Activated CD4-positive, alpha-beta T cell treated with anti-CD3 and anti-CD28 coated beads for 1 hour (primary cell): Measurements from ENCODE around the gene ARHGEF28.

Experiments used
- DNase-seq: peaks from one replicate; pipeline ENCODE4 v3.0.0-alpha.2; 2020

ARHGEF28 gene

DNA sequence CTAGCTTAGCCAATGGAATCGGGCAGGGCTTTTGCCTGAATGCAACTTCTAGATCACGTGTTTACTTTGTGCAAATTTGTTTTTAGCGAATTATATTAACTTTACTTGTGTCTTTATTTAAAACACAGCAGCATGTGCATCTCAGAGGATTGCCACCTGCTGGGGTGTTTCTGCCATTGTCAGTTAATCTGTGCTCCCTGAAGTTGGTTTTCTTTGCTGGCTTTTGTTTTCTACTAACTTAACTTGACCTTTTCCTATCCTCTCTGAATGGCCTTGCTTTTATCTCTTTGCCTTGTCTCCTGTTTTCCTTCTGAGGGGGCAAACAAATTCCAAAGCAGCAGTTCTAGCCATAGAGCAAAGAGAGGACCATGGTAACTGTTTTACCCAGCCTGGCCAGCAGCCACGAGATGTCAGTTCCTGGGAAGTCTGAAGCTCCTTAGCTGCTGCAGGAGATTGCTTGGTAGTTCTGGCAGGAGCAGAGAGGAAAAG is 67.6 kb downstream of the ARHGEF28 start:
- DNase-seq: no peak

DNA sequence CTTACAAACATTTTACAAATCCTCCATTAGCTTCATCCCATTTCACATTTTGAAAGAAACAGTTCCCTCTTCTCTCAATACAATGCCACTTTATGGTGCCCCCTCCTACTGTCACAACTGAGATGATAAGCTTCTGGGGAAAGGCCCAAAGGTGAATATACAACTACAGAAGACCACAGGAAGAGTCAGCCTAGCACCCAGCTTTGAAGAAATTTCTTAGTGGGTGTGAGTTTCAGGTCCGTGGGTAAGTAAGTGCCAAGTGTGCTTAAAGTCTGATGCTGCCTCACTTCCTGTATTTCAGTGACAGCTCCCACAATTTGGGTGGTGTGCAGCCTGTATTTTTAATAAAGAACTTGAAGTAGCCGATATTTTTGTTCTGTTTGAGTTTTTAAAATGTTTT is 68.1 kb downstream of the ARHGEF28 start:
- DNase-seq: no peak

DNA sequence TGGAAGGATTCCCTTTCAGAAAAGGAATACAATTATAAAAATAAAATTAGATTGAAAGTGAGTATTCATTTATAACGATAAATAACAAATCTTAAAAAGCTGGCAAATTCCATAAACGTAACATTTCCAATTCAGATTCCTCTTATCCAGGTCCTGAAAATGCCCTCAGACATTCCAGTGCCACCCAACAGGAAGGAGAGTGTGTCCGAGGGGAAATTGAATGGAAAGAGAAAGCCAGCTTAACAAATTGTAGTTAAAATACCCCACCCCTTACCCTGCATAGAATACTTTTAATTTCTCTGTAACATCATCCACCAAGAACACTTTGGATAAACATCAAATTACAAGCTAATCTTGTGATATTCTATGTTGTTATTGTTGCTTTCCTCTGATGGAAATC is 72.0 kb downstream of the ARHGEF28 start:
- no peak for DNase-seq

DNA sequence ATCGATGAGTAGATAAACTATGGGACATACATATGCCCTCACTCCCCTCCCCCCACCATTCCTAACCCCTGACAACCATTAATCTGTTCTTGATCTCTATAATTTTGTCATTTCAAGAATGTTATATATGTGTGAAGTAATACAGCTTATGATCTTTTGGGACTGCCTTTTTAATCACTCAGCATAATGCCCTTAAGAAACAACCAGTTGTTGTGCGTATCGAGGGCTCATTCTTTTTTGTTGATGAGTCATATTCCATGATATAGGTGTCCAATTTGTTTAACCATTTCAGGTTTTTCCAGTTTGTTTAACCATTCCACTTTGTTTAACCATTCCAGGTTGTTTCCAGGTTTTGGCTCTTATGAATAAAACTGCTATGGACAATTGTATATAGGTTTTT is 75.6 kb downstream of the ARHGEF28 start:
- no peak for DNase-seq

DNA sequence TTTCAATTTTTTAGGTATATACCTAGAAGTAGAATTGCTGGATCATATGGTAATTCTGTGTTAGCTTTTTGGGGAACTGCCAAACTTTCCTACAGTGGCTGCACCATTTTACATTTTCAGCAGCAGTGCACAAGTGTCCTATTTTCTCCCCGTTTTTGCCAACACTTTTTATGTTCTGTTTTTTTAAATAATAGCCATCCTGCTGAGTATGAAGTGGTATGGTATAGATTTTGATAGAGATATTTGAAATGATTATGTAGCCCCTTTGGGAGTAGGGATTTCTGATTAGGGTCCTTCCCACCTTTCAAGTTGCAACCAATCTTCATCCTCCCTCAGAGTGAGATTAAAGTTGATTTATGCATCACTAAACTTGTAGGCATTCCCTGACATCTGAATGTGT is 76.5 kb downstream of the ARHGEF28 start:
- no peak for DNase-seq

DNA sequence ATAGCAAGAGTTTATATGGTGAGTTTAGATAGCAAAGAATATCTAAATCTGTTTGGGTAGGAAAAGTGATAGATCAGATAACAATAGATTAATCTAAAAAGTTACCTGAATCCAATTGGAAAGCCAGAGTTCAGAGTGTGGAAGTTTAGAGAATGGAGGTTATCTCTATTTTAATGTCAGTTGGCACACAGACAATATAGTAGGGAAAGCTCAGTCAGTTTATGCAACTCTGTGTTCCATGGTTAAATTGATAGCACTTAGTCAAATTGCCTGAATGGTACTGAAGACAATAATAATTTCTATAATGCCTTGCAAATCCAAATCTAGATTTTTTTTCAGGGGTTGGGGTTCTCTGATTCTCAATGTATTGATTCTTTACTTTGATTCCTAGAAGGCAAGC is 77.0 kb downstream of the ARHGEF28 start:
- no peak for DNase-seq

DNA sequence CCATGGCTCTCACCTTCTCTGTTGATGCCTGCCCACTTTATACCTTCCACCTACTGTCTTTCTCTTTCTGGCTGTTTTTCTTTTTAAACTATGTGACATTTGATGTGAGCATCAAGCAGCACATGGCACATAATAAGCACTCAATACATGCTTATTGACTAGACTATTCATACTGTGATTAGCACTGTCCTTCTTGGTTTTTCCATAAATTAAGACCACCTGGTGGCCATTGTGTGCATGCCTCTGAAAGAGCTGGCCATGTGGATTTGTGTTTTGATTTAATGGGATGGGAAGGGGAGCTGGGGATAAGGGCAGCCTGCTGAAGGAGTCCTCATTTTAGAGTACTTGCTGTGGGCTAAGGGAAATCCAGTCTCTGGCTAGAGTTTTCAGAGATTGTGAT is 79.4 kb downstream of the ARHGEF28 start:
- DNase-seq: no peak

DNA sequence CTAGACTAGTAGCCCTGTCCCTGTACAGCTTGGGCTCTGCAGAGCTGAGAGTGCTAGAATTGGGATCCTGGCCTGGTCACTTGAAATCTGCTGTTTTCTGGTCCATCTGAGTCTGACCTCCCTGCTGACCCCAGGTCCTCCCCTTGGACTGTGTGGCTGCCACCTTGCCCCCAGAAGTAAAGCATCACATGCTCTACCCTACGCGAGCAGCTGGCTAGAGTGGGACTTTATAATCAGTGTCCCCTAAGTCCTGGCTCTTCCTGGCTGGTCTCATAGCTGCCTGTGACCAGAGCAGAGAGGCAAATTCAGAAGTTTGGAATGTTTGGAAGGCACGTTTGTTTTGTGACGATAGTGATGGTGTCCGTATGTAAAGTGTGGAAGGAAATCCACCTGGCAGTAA is 81.0 kb downstream of the ARHGEF28 start:
- DNase-seq: no peak

DNA sequence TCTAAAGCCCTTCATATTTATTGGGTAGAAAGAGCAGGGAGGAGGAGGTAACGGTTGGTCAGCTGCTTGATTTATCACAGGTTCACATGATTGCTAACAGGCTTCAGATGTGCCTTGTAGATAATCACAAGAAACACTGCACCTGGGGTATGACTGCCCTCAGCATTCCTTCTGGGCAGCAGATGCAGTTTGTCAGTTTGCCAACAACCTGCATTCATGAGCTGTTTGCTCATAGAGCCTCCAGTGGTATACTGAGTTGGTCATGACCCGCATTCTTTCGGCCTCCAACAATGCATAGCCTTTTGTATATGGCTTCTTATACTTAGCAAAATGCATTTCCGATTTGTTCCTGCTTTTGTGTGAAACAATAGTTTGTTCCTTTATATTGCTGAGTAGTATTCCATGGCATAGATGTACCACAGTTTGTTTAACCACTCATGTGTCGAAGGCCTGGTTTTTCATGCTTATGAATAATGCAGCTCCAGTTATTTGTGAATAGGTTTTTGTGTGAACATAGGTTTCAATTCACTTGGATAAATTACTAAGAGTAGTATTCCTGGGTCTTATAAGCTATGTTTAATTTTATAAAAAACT is 83.6 kb downstream of the ARHGEF28 start:
- DNase-seq: no peak

DNA sequence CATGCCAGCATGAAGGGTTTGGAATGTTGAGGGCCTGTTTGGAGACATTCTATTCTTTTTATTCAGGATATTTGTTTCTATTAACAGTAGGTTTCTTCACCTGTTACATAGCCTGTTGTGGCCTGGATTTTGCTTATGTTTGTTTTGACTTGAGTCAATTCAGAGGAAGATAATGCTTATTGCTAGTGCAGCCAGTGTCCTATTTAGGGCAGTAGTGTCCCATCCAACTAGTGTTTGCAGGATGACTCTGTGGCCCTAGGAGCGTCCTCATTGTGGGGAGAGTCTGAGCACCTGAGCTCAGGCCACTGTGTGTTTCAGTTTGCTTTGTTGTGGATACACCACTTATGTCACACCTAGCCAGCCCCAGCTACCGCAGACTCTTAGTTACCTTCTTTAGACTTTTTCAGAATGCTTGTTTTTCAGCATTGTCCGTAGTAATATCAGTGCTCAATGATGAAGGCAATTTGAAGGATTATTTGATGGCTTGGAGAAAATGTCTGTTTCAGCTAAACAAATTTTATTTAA is 90.3 kb downstream of the ARHGEF28 start:
- DNase-seq: no peak

DNA sequence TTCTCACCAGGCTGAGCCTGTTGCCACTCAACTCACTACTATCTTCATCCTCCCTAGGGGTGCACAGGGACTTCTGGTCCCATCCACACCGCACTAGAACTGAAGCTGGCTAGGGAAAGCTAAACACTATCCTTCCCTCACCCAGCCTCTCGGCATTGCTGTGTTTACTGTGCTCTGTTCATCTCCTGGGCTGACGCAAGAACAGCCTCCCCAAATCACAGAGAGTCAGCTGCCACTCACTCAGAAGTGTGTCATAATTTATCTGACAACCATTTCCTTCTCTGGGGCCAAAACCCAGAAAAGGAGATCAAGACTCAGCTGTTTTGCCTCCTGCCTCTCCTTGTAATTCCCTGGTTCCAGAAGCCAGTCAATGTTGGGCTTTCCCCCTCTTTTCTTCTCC is 92.8 kb downstream of the ARHGEF28 start:
- no peak for DNase-seq

DNA sequence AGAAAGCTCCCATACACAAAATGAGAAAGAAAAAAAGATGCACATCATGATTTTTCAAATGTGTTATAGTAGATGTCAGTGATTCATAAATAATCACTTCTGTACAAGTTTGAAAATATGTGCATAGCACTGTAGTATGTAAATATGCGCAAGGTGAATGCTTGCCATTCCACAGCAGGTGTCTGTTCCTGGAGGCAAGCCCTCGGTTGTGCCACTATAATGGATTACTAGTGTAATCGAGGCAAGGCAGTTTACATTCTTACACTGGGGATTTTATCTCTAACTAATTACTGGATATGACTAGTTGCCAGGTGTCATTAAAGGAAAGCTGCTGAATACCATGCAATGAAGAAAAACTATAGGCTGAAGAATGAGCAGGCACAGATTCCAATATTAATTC is 93.6 kb downstream of the ARHGEF28 start:
- DNase-seq: no peak

DNA sequence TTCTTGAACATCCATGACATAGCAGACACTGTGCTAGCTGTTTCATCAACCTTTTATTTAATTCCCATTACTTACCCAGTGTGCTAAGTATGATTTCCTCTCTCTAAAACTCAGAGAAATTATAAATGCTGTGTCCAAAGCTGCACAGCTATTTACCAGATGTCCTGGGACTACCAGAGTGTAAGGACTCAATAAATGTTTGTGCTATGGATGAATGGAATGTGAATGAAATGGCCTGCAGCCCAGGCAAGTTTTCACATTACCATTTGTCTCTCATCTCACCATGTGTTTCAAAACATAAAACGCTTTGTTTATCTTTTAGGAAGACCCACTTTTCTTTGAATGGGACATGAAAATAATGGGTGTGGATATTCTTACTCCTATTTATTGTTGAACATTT is 96.2 kb downstream of the ARHGEF28 start:
- DNase-seq: no peak

DNA sequence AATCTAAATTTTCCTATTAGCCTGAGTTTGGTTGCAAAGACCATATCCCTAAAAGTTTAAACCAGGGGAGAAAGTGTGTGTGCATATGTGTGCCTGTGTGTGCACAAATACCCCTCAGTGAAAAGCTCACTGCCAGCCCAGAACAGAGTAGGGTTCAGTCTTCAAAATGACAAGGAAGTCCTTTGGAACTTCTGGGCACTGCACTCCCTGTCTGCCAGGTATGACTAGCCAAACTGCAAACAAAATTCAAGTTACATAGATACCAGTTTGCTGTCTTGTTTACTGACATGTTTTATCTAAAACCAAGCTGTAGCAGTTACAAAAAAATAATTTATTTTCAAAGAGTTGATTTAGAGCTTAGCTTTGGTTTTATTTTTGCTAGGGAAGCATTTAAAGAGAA is 100.1 kb downstream of the ARHGEF28 start:
- no peak for DNase-seq

DNA sequence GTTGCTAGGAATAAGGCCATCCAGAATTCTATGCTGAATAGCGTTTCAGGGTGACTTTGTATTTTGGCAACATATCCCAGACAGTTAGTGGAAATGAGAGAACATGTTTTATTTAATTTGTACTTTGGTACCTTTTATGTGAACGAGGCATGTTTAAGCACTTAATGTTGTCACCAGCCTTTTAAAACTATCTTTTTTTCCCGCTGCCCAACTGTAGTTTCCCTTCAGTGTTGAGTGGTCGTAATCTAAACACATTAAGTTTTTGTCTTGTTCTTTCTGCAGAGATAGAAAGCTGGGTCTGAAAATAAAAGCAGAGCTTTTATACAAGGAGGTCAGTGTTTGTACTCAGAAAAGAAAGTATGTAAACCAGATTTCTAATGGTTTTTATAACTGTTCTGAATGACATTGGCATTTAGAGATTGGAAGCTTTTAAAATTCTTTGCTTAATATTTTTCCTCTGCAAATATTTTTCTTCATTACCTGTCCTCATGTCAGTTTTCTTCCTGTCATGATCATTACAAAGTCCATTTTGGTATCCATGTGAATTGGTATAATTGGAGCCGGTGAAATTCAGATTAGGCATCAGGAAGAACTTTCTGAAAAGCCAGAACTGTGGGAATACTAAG is 100.7 kb downstream of the ARHGEF28 start:
- DNase-seq: no peak

DNA sequence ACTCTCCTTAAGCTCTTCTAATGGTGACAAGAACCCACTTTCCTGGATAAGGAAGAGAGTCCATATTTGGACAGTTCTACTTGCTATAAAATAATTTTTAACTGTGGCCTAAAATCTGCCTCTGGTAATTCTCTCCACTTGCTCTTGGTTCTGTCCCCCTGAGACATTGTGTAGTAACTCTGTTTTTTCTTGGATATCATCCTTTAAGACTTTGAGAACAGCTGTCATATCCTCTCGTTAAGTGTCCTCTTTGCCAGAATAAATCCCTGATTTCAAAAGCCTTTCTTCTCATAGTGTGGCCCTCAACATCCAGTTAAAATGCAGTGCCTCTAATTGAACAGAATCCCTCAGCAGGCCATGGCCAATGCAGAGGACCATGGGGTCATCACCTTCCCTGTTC is 101.5 kb downstream of the ARHGEF28 start:
- DNase-seq: no peak

DNA sequence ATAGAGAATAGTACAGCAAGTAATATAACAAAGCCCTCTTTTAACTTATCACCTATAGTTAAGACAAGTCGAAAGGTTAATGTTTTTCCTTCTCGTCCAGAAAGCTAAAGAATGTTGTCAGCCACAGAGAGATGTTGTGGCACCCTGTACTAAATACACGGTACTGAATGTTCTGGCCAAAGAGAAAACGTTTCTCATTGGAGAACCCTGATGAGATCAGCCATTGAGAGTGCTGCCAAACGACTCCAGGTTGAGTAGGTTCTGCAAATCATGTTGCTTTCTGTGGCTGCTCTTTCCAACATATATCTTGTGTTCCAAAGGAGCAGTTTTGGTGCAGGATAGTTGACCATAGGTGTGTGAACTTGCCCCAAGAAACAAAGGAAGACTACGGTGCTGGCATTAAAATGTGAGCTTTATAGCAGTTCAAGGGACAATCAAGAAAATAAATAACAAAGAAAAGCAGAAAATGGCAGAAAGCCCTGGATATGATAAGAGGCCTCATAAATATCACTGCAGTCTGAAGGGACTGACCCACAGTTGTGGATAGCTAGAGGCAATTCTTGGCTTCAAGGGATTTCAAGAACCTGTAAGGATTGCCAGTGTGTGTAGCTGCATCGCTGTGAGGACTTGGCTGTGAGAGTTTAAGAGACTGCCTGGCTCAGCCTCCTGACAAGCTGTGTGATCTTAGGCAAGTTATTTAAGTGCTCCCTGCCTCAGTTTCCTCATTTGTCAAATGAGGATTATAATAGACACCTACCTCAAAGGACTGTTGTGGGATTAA is 102.7 kb downstream of the ARHGEF28 start:
- DNase-seq: no peak

DNA sequence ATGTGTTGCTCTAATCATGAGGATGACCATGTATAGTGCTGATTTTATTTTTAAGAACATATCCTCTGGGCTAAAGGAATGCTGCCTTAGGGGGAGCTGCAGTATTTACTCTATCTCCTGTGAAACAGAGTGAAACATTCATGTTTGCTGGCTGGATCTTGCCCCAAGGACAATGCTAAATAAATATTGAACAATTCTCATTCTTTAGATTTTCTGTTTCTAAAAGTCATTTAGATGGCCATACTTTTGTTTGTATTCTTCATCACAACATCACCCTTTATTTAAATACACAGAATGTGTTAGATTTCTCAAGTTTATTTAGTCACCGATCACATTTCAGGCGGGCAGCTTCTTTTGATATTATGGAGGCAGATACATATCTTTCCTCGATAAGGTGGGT is 103.3 kb downstream of the ARHGEF28 start:
- no peak for DNase-seq

DNA sequence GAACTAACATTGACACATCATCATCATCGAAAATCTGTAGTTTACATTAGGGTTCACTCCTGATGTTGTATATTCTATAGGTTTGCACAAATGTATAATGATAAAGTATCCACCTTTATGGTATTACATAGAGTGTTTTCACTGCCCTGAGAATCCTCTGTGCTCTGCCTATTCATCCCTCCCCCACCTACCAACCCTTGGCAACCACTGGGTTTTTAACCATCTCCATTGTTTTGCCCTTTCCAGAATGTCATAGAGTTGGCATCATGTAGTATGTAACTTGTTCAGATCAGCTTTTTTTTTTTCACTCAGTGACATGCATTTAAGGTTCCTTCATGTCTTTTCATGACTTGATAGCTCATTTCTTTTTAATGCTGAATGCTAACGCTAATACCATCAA is 106.0 kb downstream of the ARHGEF28 start:
- no peak for DNase-seq

DNA sequence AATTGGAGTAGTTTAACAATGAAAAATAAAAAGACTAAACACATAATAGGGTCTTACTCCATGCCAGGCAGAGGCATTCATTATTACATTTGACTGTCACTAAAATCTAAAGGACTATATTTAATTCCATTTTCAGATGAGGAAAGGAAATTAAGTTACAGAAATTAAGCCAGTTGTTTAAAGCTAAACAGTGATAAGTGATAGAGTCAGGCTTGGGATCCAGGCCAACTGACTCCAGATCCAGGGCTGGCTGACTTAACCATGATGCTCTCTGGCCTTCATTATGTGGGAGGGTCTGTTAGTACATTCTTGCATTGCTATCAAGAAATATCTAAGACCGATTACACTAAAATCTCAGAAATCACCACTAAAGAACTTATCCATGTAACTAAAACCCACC is 107.2 kb downstream of the ARHGEF28 start:
- DNase-seq: no peak

DNA sequence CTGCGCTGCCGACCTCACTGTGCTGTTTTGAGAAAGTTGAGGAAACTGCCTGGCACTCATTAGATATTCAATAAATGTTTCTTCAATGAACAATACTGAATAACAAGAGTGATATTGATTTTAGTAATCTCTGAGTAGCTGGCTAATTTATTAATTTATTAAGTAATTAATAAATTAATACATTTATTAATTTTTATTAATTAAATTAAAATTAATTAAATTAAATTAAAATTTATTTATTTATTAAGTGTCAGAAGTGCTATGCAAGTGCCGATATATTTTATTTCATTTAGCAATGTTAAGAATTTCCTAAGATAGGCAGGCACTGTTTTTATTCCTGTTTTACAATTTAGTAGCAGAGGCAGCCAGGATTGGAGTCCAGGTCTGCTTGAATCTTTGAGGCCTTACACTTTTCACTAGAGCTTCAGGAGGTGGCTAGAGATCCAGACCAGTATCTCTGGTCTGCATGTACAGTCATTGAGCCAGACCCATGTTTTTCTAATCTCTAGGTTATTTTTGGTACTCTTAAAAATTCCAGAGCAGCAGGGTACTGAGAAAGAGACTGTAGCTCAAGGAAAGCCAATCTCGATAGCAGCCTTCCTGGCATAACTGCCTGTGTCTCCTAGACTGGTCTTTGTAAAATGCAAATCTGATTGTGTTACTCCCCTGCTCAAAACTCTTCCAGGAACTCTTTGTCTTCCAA is 109.2 kb downstream of the ARHGEF28 start:
- no peak for DNase-seq

DNA sequence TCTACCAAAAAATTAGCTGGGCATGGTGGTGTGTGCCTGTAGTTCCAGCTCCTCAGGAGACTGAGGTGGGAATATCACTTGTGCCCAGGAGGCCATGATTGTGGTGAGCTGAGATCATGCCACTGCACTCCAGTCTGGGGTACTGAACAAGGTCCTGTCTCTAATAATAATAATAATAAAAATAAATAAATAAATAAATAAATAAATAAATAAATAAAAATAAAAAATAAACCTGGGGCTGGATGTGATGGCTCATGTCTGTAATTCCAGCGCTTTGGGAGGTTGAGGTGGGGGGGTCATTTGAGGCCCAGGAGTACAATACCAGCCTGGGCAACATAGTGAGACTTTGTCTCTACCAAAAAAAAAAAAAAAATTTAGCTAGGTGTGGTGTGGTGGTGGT is 113.7 kb downstream of the ARHGEF28 start:
- DNase-seq: no peak

DNA sequence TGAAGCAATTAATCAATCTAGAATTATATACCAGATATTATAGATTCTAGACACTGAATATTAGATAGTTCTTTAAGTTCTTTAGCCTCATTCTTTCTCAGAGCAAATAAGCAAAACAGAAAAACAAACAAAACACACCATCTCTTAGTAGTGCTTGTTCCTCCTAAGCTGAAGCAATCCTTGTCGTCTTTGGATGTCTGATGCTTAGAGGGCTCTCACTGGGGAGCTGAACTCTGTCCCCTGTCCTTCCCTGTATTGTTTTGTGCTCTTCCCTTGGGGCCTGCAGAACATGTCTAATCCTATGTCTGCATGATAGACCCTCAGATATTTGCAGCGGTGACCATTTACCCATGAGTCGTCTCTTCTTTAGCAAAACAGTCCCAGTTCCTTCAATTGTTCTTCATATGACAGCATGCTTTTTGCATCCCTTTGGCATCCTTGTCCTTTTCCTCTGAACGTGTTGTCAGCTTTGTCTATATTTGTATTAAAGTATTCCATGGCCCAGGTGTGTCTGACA is 114.3 kb downstream of the ARHGEF28 start:
- DNase-seq: no peak
